HG03066 (cell line): Measurements from ENCODE around the gene CORO7.

Experiments
- ATAC-seq: cut with Tn5 transposase; IDR thresholded peaks from one replicate; pipeline ENCODE4 v1.9.1; 2021; ENCODE audit warnings: low read depth; ENCODE audit not compliant: unreplicated experiment

Gene CORO7

DNA sequence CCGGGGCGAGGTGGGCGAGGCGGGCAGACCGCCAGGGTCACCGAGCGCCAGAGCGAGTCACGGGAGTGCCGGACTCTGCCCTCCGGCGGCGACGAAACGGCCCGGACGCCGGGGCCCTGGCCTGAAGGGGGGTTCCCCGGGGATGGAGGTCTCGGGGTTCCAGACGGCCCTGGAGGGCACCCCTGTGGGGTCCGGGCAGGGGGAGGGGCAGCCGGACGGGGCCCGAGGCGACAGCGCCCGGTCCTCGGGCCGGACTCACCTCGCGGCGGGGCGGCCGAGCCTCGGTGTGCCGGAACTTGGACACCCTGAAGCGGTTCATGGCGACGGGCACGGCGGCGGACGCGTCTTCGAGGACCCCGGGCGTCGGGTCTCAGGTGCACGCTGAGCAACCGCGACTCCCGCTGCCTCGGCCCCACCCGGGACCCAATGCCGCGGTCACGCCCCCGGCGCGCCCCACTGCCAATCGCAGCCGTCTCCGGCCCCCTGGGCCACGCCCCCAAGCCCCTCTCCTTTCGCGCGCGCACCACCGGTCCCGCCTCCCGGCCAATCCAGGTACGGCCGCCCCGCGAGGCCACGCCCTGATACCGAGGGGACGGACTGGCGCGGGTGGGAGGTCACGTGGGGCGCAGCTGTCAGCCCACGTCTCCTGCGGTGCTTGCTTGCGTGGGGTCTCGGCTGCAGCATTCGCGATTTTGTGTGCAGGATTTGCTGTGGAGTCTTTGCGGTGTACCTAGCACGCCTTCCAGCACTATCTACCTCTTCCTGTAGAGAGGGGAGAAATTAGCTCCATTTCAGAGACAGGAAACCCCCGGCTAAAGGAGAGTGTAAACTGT, at the start of gene CORO7:
Gene CORO7 (minus strand): TSS at position 397 of the 833 bp plus-strand sequence. CDS start 78 bp downstream, at position 319.
- peak; percentile 53 for ATAC-seq

DNA sequence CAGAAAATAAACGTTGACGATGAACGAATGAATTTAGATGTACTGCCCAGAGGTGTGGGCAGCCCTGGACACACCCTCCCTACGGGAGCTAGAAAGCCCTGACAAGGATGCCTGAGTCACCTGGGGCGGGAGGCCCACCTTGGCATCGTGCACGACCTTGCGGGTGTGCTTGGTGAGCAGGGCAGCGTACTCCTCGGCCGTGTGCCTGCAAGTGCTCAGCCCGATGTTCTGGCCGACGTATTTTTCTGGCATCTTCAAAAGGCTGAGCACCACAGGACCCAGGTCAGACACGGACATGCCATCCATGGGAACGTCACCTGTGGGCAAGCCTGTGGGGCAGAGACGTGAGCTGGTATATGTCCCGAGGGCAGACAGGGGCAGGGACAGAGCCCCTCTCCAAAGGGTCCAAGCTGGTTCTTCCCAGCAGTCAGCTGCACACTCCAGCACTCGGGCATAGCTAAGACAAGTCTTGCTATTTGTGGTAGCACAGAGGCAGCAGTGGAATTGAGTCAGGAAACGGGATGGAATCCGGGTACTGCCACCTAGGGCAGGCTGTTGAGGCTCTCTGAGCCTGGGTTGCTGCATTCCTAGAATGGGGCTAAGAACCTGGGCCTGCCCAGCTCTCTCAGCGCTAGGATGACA, 47.2 kb upstream of the CORO7 start:
- no peak for ATAC-seq

DNA sequence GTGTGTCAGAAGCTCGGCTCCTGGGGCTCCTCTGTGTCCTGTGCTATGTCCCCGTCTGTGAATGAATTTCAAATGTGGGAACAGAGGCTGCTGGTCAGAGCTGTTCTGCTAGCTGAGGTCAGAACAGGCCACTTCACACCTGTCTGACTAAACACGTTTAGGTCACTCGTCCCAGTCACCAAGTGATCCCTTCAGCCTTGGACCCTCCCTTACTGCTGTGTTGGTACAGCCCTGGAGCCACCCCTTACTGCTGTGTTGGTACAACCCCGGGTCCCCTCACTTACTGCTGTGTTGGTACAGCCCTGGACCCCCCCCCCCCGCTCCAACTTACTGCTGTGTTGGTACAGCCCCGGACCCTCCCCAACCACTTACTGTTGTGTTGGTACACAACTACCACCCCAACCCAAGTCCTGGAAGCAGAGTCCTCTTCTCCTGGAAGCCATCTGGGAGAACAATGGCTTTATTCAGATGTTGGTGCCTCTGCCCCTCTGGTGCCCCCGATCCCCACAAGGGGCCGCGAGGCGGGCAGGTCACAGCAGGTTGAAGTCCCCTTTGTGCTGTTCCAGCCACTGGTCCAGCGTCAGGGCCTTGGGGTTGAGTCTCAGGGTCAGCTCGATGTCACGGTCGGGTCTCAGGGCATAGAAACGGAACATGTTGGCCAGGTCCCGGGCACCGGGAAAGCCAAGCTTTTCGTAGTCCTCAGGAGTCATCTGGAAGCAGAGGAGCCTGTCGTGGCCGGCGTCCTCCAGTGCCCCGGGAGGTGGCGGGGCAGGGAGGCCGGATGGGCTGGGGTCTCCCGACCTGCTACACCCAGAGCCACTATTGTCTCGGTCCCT, 45.1 kb upstream of the CORO7 start:
- ATAC-seq: no peak

DNA sequence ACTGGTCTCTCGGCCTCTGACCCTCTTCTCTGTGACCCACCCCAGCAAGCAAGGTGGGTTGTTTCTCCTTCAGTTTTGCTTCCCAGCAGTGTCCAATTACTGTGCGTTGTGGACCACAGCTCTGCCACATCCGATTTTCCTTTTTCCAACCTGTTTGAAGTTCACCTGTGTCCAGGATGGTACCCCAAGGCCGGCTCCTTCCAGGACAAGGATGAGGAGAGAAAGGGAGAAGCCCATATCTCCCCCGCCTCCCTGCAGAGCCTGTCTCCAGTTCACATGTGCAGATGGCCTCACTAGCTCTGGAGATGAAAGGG, 44.5 kb upstream of the CORO7 start:
- ATAC-seq: no peak

DNA sequence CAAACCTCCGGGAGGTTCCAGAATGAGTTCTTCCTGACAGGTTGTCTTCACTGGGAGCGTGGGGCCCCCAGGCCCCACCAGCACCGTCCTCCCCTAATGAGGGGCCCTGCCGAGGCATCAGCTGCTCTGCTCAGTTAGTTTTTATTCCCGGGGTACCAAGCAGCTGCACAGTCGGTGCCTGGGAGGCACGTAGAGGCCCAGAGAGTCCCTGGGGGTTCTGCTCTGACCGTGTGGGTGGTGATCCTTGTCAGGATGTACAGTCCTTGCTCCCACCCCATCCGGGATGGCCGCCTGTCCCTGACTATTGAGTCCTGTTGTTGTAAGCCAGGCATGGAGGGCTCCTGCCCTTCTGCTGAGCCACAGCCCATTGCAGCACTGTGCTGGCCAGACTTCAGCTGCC, 39.6 kb upstream of the CORO7 start:
- no peak for ATAC-seq

DNA sequence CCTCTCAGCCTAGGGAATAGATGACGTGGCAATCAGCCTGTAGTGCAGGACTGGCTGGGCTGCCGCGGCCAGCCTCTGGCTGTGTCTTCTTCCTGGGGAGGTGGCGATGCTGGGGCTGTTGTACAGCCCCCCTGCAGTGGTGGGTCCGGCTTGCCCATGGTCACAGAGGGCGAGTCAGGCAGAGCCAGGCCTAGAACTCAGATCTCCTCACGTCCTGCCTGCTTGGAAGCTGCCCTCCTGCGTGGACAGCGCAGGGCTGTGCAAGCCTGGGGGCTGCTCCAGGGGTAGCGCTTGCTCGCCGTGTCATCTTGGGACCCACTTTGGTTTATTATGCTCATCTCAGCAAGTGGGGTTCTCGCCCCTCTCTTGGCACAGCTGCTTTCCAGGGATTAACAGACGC, 38.7 kb upstream of the CORO7 start:
- no peak for ATAC-seq

DNA sequence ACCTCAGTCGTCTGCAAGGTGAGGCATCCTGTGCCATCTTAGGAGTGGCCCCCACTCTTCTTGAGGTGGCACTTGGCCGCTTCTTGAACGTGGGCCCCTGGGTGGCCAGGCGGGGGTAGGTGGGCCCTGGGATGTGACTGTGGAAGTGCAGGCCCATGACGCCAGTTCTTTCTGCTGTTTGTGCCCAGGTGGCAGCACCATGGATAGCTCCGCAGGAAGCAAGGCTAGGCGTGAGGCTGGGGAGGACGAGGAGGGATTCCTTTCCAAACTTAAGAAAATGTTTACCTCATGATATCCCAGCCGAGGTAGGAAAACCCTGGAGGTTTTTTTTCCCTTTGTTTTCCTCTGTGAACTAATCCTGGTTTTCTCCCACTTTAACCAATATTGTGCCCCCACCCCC, 38.2 kb upstream of the CORO7 start:
- no peak for ATAC-seq

DNA sequence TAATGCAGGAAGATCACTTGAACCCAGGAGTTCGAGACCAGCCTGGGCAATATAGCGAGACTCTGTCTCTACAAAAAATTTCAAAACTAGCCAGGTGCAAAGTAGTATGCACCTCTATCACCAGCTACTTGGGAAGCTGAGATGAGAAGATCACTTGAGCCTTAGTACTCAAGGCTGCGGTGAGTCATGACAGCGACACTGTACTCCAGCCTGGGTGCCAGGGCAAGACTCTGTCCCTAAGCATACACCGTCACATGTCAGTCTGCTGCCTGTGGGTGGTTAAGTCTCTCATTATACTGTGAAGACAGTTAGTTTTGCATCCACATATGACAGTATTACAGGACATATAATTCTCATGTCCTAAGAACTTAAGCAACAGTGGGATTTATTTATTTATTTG, 36.3 kb upstream of the CORO7 start:
- no peak for ATAC-seq

DNA sequence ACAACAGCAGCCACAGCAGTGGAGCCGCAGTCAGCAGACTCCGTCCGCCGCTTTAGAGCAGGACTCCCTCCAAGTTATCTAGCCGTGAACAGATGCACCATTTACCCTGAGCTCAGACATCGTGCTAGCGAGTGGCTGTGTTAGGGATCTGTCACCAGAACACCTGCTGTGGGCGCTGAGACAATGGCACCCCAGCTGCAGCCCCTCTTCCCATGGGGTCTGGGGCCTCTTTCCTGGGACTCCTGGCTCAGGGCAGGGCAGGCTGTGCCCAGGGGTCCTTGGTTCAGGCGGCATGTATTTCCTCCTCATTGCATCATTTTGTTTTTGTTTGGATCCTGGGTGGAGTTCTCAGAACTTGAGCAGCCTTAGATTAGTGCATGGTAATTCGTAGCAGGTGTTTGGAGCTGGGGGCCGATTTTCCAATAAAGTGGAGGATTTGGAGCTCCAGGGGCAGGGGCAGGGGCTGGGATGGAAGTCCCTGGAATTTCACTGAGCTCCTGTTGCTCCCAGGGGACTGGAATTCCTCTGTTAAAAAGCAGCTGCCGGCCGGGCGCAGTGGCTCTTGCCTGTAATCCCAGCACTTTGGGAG, 34.6 kb upstream of the CORO7 start:
- no peak for ATAC-seq

DNA sequence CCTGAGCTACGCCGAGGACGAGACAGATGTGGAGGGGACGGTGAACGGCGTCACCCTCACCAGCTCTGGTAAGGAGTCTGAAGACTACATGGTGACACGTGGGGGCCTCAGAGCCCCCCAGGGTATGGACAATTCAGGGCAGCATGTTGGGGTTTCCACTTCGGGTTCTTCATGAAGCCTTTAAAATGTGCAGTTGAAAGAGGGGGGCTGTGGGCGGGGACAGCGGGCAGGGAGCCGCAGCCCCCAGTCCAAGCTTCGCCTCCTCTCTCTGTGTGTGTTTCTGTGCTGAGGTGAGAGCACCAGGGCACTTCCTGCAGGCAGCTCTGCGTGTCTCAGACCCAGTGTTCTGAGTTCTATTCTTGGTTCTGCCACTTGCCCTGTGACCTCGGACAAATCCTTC, 34.0 kb upstream of the CORO7 start:
- ATAC-seq: no peak

DNA sequence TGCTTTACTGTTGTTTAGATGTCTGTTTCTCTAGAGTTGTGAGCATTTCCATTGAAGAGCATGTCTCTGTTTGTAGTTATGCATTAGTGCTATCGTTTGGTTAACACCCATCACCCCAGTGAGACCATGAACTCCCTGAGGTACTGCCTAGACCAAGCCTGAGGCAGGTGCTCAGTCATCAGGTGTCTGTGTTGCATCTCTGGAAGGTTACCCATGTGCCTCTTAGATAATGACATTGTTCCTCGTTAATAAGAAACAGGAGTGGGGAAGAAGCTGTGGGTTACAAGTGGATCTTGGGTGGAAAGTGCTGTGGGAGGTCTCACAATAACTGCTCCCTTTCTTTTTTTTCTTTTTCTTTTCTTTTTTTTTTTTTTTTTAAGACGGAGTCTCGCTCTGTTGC, 27.6 kb upstream of the CORO7 start:
- no peak for ATAC-seq

DNA sequence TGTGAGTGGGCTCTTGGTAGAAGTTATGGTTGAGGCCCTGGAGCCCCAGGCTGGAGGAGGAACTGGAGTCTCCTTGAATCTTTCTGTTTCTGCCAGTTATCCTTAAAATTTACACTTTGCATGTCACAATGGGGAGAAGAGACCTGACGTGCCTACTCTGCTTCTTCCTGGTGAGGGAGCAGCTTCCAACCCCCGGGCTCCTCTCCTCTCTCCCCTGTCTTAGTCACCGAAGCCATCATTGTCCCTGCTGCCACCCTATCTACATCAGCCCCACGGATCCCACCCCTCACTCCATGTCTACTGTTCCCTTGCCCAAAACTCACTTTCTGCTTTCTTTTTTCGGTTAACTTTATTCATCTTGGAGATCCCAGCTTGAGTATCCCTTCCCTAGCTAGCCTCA, 26.9 kb upstream of the CORO7 start:
- no peak for ATAC-seq

DNA sequence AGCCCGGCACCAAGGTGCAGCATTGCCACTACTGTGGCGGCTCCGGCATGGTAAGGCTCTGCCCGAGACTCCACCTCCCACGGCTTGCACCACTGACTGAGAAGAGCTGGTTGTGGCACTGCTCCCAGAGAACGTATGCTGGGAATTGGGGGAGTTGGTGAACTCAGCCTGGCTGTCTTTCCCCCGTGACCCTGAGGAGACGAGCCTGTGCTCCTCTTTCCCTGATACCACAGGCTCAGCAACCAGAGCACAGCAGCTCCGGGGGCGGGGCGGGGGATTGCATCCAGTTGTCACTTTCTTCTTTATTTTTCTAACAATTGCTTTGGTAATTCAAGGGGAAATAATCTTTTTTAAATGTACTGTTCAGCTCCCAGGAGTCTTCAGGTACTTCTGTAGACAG, 26.0 kb upstream of the CORO7 start:
- ATAC-seq: no peak

DNA sequence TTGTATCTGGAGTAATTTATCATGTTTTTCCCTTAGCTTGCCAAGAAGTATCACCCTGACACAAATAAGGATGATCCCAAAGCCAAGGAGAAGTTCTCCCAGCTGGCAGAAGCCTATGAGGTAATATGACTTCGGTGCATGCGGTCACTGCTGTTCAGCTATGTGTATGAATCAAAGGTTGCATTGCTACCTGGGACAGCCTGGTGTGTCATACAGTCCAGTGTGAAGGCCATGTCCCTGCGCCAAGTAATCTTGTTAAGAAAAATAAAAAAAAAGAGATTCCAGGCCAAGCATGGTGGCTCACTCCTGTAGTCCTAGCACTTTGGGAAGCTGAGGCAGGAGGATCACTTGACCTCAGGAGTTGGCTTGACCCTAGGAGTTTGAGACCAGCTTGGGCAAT, 21.0 kb upstream of the CORO7 start:
- no peak for ATAC-seq

DNA sequence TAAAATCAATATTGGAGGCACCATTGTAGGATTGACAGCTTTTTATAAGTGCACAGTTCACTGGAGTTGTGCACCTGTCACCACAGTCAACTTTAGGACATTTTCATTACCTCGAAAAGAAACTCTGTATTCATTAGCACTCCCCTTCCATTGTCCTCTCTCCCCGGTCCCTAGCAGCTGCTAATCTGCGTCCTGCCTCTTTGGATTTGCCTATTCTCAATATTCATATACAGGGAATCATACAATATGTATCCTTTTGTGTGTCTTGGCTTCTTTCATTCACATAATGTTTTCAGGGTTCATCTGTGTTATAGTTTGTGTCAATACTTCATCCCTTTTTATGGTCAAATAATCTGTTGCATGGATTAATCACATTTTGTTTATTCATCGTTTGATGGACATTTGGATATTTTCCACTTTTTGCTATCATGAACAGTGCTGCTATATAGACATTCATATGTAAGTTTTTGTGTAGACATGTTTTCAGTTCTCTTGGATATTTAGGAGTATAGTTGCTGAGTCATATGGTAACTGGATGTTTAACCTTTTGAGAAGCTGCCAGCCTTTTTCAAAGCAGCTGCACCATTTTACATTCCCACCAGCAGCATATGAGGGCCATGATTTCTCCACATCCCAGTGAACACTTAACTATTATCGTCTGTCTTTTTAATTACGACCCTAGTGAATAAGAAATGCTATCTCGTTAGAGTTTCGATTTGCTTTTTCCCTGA, 19.1 kb upstream of the CORO7 start:
- no peak for ATAC-seq

DNA sequence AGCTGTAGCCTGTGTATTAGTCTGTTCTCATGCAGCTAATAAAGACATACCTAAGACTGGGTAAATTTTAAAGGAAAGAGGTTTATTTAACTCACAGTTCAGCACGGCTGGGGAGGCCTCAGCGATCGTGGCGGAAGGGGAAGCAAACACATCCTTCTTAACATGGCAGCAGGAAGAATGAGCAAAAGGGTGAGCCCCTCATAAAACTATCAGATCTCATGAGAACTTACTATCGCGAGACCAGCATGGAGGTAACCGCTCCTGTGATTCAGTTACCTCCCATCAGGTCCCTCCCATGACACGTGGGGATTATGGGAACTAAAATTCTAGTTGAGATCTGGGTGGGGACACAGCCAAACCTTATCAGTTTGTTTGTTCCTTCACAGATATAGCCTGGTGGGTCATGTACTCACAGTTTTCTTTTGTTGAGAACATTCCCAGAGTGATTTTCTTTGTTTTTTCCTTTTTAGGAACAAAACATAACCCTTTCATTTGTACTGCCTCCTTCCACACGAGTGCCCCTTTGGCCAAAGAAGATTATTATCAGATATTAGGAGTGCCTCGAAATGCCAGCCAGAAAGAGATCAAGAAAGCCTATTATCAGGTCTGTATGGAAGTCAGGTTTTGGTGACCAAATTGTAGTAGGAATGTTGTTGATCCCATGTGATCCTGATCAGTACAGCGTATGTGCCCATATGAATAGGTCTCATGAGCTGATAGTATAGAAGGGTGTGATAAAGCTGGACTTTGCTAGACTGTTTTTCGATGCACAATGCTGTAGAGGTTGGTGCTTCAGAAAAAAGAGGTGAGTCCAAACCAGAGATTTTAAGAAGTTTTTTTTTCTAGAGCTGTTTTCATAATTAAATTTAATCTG, 17.8 kb upstream of the CORO7 start:
- no peak for ATAC-seq

DNA sequence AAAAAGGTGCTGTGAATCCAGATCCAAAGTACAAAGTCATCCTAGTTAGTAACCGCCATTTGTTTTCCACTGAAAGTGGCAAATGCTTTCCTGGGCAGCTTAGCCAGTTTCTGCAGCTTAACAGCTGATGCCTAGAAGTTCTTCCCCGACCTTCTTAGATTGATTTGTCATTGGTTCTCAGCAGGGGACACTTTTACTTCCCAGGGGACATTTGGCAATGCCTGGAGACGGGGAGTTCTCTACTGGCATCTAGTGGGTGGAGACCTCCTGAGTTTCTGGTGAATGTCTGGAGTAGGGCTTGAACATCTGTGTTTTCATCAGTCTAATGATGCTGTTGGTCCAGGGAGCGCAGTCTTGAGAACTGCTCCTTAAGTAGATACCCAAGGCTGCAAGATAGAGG, 16.8 kb upstream of the CORO7 start:
- no peak for ATAC-seq

DNA sequence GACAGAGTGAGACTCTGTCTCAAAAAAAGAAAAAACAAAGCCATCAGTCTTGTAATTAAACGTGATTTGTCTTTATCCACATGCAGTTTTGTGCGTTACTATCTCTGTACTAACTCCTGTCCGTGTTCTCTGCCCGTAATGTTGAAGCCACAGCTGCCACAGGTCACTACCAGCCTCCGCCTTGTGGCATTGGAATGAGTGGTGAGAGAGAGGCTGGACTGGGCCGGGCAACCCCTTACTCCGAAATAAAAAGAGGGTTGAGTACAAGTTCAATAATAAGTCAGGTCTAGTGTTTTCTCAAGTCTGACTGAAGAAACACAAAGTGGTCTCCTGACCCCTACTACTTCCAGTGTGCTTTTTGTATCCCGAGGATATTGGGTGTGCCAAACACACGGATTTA, 14.6 kb upstream of the CORO7 start:
- ATAC-seq: no peak

DNA sequence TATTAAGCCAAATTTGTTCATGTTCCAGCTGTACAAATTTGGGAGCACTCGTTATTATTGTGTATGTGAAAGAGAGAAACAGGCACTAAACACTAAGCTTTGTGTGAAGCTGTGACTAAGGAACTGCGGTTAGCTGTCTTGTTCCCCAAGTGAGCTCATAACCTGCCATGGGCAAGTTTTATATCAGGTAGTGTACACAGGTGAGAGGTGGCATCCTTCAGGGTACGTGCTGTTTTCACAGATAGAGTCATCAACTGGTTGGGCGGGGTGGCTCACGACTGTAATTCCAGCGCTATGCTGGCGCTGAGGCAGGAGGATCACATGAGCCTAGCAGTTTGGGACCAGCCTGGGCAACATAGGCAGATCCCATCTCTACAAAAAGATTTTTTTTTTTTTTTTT, 12.1 kb upstream of the CORO7 start:
- ATAC-seq: no peak
